HCT116 (cell line): ENCODE results near the gene PAX8. TPM values are rescaled to one million over a fixed set of nuclear protein-coding genes. Genes with fewer than 3 reads are reported as not detected.
A peak's percentile ranks its signal among the peaks of the same experiment; 100 is the strongest.

Experiments
- ATAC-seq: fragments of 200-7000 bp; cut with Tn5 transposase; 2 replicates; pipeline ENCODE4 v1.9.1; 2020; ENCODE audit warnings: mild to moderate bottlenecking, moderate library complexity
- BruUV-seq: library from RNA; stranded (reverse); fragments of 400-500 nt; replicated peaks from 2 replicates; lab custom pipeline; 2021; lab: Mats Ljungman, UMichigan
- CTCF ChIA-PET: fragments of 300-600 bp; sonication (Branson Sonifier 250); formaldehyde crosslinking; loops from one replicate; lab custom pipeline; 2021; ENCODE audit warnings: antibody characterized with exemption; lab: Charles Lee
- POLR2A ChIA-PET: fragments of 300-600, 350-600 bp; sonication (Branson Sonifier 250); formaldehyde crosslinking; loops from one replicate; lab custom pipeline; 2021; ENCODE audit warnings: antibody characterized with exemption; lab: Charles Lee
- RAD21 ChIA-PET, 2 experiments: fragments of 300-600 bp; sonication (Branson Sonifier 250); formaldehyde crosslinking; loops; one replicate each; lab custom pipeline; 2023; ENCODE audit warnings: low total read pairs in 2 of 2; ENCODE audit not compliant: uncharacterized antibody in 2 of 2, unreplicated experiment in 2 of 2, low non-redundant PET in 1 of 2; lab: Charles Lee
- DNase-seq: peaks from one replicate; pipeline ENCODE4 v3.0.0-alpha.2; 2010; ENCODE audit warnings: low read depth, low spot score
- H2AFZ ChIP-seq: fragments of 200-600 bp; shearing (Covaris generic), sonication (generic); 2 replicates; pipeline ENCODE4 v1.6.1; 2017; ENCODE audit warnings: low read depth, mixed run types, mixed read lengths, antibody characterized with exemption, low read length; ENCODE audit not compliant: poor library complexity, severe bottlenecking
- H3K27ac ChIP-seq: 2 replicates; pipeline ENCODE4 v1.5.1; 2012; ENCODE audit warnings: low read depth, low read length
- H3K27me3 ChIP-seq: fragments of 200-600 bp; sonication (generic); 2 replicates; pipeline ENCODE4 v1.6.1; 2016; ENCODE audit warnings: mixed run types, low read length, mixed read lengths; ENCODE audit not compliant: insufficient read depth
- H3K36me3 ChIP-seq, 2 experiments: fragments of 200-500 bp in 1 of 2; fragments of 200-600 bp in 1 of 2; sonication (Bioruptor generic) in 1 of 2; sonication (generic) in 1 of 2; 2 replicates each; pipeline versions ENCODE4 v1.5.1 to v1.6.1; 2014 to 2016; ENCODE audit warnings: low read length in 2 of 2, inconsistent platforms in 1 of 2, mixed read lengths in 1 of 2, mixed run types in 1 of 2; ENCODE audit not compliant: insufficient read depth in 2 of 2, control insufficient read depth in 1 of 2
- H3K4me1 ChIP-seq, 2 experiments: fragments of 200-600 bp in 1 of 2; sonication (generic) in 1 of 2; 2 replicates each; pipeline versions ENCODE4 v1.5.1 to v1.6.1; 2012 to 2017; ENCODE audit warnings: low read length in 2 of 2, inconsistent platforms in 1 of 2, mild to moderate bottlenecking in 1 of 2, mixed read lengths in 1 of 2, mixed run types in 1 of 2, moderate library complexity in 1 of 2; ENCODE audit not compliant: insufficient read depth in 2 of 2, control insufficient read depth in 1 of 2
- H3K4me2 ChIP-seq: fragments of 200-600 bp; sonication (generic); 2 replicates; pipeline ENCODE4 v1.6.1; 2017; ENCODE audit warnings: mixed run types, low read length, mixed read lengths
- H3K4me3 ChIP-seq, 2 experiments: fragments of 200-600 bp in 1 of 2; sonication (generic) in 1 of 2; replicated peaks in 1 of 2; 2 replicates each; pipeline ENCODE4 v1.5.1; 2011 to 2016; ENCODE audit warnings: low read length in 2 of 2, control low read depth in 1 of 2, low read depth in 1 of 2, mild to moderate bottlenecking in 1 of 2, mixed read lengths in 1 of 2, mixed run types in 1 of 2
- H3K79me2 ChIP-seq: fragments of 200-600 bp; sonication (generic); 2 replicates; pipeline ENCODE4 v1.6.1; 2017; ENCODE audit warnings: mild to moderate bottlenecking, mixed run types, low read length, moderate library complexity, mixed read lengths; ENCODE audit not compliant: insufficient read depth
- H3K9ac ChIP-seq: fragments of 200-600 bp; sonication (generic); 2 replicates; pipeline ENCODE4 v1.6.1; 2016; ENCODE audit warnings: low read length, mixed read lengths
- H3K9me2 ChIP-seq: fragments of 200-600 bp; sonication (generic), shearing (Covaris generic); 2 replicates; pipeline ENCODE4 v1.6.1; 2017; ENCODE audit warnings: mixed run types, mild to moderate bottlenecking, moderate library complexity; ENCODE audit not compliant: insufficient read depth
- H3K9me3 ChIP-seq, 2 experiments: fragments of 200-500 bp in 1 of 2; fragments of 200-600 bp in 1 of 2; sonication (Bioruptor generic) in 1 of 2; sonication (generic) in 1 of 2; 2 replicates each; pipeline ENCODE4 v1.6.1; 2014 to 2017; ENCODE audit warnings: low read length in 2 of 2, mixed read lengths in 2 of 2, inconsistent platforms in 1 of 2, low read depth in 1 of 2, mild to moderate bottlenecking in 1 of 2, mixed run types in 1 of 2, moderate library complexity in 1 of 2; ENCODE audit not compliant: control insufficient read depth in 1 of 2, insufficient read depth in 1 of 2
- H4K20me1 ChIP-seq: fragments of 200-600 bp; sonication (generic), shearing (Covaris generic); 2 replicates; pipeline ENCODE4 v1.6.1; 2017; ENCODE audit warnings: mixed run types, mild to moderate bottlenecking, moderate library complexity; ENCODE audit not compliant: insufficient read depth
- EZH2phosphoT487 ChIP-seq: fragments of 200-600 bp; IDR thresholded peaks from 2 replicates; pipeline ENCODE4 v1.6.1; 2018; ENCODE audit warnings: antibody characterized with exemption, borderline replicate concordance
- ZNF274 ChIP-seq: fragments of 200-500 bp; sonication (Bioruptor generic); IDR thresholded peaks from 2 replicates; pipeline ENCODE4 v1.6.1; 2014; ENCODE audit warnings: mild to moderate bottlenecking, low read depth, low read length, inconsistent platforms
- intact Hi-C: fragments of 100-400 bp; cut with micrococcal nuclease; formaldehyde crosslinking; loops from 2 replicates; pipeline ENCODE4 v1.10.0; 2022
- total RNA-seq: library from RNA; stranded (reverse); gene quantifications from one replicate; pipeline ENCODE4 v1.2.1, GENCODE V29; 2021; ENCODE audit not compliant: unreplicated experiment
- TF ChIP-seq, protein P1 (sequence below): IDR thresholded peaks from 2 replicates; pipeline ENCODE4 v1.6.1; 2012
- TF ChIP-seq, protein P2 (sequence below): IDR thresholded peaks from 2 replicates; pipeline ENCODE4 v1.6.1; 2012

The PAX8 gene
- total RNA-seq, 1 experiment from 2014 or later, result 4.4 TPM

GRCh38 chr2:113212245-113213060 lies 66.3 kb downstream of the PAX8 start:
- H3K9me3 ChIP-seq, result no peaks in the 10 kb centered on the region
- no peak overlapping the region for H3K4me3 ChIP-seq
- no peaks in the 10 kb centered on the region for H3K36me3 ChIP-seq
- H3K79me2 ChIP-seq, result no peaks in the 10 kb centered on the region
- H3K27ac ChIP-seq, result 0 out of 2 replicates have a peak overlapping the region, but pooled peaks have one; percentile 38
- no peaks in the 10 kb centered on the region for H3K9me2 ChIP-seq
- CTCF ChIA-PET, result interaction anchor here (1.1 kb wide), 1 partner anchor 8 kb away, joined by 3 read pairs; no protein-coding TSS in a partner anchor
- ATAC-seq (no peak), DNase-seq (no peak)
- RAD21 ChIA-PET, result no interaction called here
- intact Hi-C loops, result no loop called here
- H2AFZ ChIP-seq, result no peak overlapping the region
- no peak for TF ChIP-seq EZH2phosphoT487
- TF ChIP-seq, protein P1, sequence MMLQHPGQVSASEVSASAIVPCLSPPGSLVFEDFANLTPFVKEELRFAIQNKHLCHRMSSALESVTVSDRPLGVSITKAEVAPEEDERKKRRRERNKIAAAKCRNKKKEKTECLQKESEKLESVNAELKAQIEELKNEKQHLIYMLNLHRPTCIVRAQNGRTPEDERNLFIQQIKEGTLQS, result no peak
- no peak for TF ChIP-seq ZNF274
- TF ChIP-seq, protein P2, sequence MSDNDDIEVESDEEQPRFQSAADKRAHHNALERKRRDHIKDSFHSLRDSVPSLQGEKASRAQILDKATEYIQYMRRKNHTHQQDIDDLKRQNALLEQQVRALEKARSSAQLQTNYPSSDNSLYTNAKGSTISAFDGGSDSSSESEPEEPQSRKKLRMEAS, result no peak
- POLR2A ChIA-PET, result no interaction called here
- no peaks in the 10 kb centered on the region for H4K20me1 ChIP-seq
- peaks cover 18 to 24% of the 10 kb centered on the region in 2 experiments for H3K4me1 ChIP-seq
- no peak overlapping the region for H3K9ac ChIP-seq
- BruUV-seq, result no TSS peak
- 0 out of 2 replicates have a peak overlapping the region, but pooled peaks have one; percentile 69 for H3K4me2 ChIP-seq
- H3K27me3 ChIP-seq, result no peaks in the 10 kb centered on the region
